ENCODE measurements around the gene CDC42EP4. TPM values are rescaled to one million over a fixed set of nuclear protein-coding genes. Genes with fewer than 3 reads are reported as not detected.

Gene CDC42EP4
- total and polyA plus RNA-seq, 2 experiments from 2014 or later, result 62.4 to 82.7 TPM

- DNase-seq (ENCODE audit: low spot score), result no peak
- TF ChIP-seq CTCF (IDR thresholded peaks at IDR 0.05; ENCODE audit: poor library complexity), result no peak
- TF ChIP-seq EZH2phosphoT487 (IDR thresholded peaks at IDR 0.05; ENCODE audit: low read depth, severe bottlenecking, unreplicated experiment), result no peak
- no peak for TF ChIP-seq EZH2 (IDR thresholded peaks at IDR 0.05; ENCODE audit: borderline replicate concordance)
- Histone ChIP-seq H3K27ac (no peak overlapping the region), H3K9me3 (ENCODE audit: low read depth) (no peaks in the 10 kb centered on the region), H3K4me3 (no peak overlapping the region), H2AFZ (no peak overlapping the region), H3K4me1 (ENCODE audit: insufficient read depth) (peaks cover 43% of the 10 kb centered on the region), H3K27me3 (no peaks in the 10 kb centered on the region), H3K9me2 (replicated peaks; ENCODE audit: insufficient read depth) (no peaks in the 10 kb centered on the region), H3K79me2 (peaks cover 82% of the 10 kb centered on the region), H4K20me1 (ENCODE audit: insufficient read depth, poor library complexity, severe bottlenecking) (peaks cover 96% of the 10 kb centered on the region), H3K36me3 (replicated peaks; ENCODE audit: insufficient read depth, low read depth) (no peaks in the 10 kb centered on the region), H3K4me2 (no peak overlapping the region)
- WGBS (ENCODE audit: low lambda C conversion rate, missing lambda C conversion rate), result 96% methylated on average over 52 of the region's 52 CpGs
Measured at GRCh38 chr17:73285916-73286862, 25.6 kb downstream of the CDC42EP4 start.

GRCh38 chr17:73285603-73285908, 26.2 kb downstream of the CDC42EP4 start:
- H3K9me2 ChIP-seq (replicated peaks; ENCODE audit: insufficient read depth), result no peaks in the 10 kb centered on the region
- peaks cover 75% of the 10 kb centered on the region for H3K79me2 ChIP-seq
- WGBS (ENCODE audit: low lambda C conversion rate, missing lambda C conversion rate), result 91% methylated on average over 9 of the region's 15 CpGs
- H3K4me3 ChIP-seq, result no peak overlapping the region
- H4K20me1 ChIP-seq (ENCODE audit: insufficient read depth, poor library complexity, severe bottlenecking), result peaks cover 90% of the 10 kb centered on the region
- no peak overlapping the region for H3K4me2 ChIP-seq
- no peak for DNase-seq (ENCODE audit: low spot score)
- no peaks in the 10 kb centered on the region for H3K27me3 ChIP-seq
- H3K27ac ChIP-seq, result no peak overlapping the region
- H3K9me3 ChIP-seq (ENCODE audit: low read depth), result no peaks in the 10 kb centered on the region
- TF ChIP-seq CTCF (IDR thresholded peaks at IDR 0.05; ENCODE audit: poor library complexity) (no peak), EZH2phosphoT487 (IDR thresholded peaks at IDR 0.05; ENCODE audit: low read depth, severe bottlenecking, unreplicated experiment) (no peak)
- no peaks in the 10 kb centered on the region for H3K36me3 ChIP-seq (replicated peaks; ENCODE audit: insufficient read depth, low read depth)
- peaks cover 36% of the 10 kb centered on the region for H3K4me1 ChIP-seq (ENCODE audit: insufficient read depth)
- H2AFZ ChIP-seq, result no peak overlapping the region

GRCh38 chr17:73284906-73285602, 26.7 kb downstream of the CDC42EP4 start:
- Histone ChIP-seq H2AFZ (no peak overlapping the region), H3K79me2 (peaks cover 70% of the 10 kb centered on the region), H3K36me3 (replicated peaks; ENCODE audit: insufficient read depth, low read depth) (no peaks in the 10 kb centered on the region), H4K20me1 (ENCODE audit: insufficient read depth, poor library complexity, severe bottlenecking) (peaks cover 85% of the 10 kb centered on the region), H3K4me2 (no peak overlapping the region), H3K4me3 (no peak overlapping the region), H3K4me1 (ENCODE audit: insufficient read depth) (peaks cover 31% of the 10 kb centered on the region), H3K27ac (no peak overlapping the region), H3K9me3 (ENCODE audit: low read depth) (no peaks in the 10 kb centered on the region), H3K27me3 (no peaks in the 10 kb centered on the region), H3K9me2 (replicated peaks; ENCODE audit: insufficient read depth) (no peaks in the 10 kb centered on the region)
- no peak for DNase-seq (ENCODE audit: low spot score)
- WGBS (ENCODE audit: low lambda C conversion rate, missing lambda C conversion rate), result 88% methylated on average over 20 of the region's 20 CpGs
- TF ChIP-seq CTCF (IDR thresholded peaks at IDR 0.05; ENCODE audit: poor library complexity), result no peak
- TF ChIP-seq EZH2phosphoT487 (IDR thresholded peaks at IDR 0.05; ENCODE audit: low read depth, severe bottlenecking, unreplicated experiment), result no peak
- TF ChIP-seq EZH2 (IDR thresholded peaks at IDR 0.05; ENCODE audit: borderline replicate concordance), result no peak
